K562 (cell line): ENCODE results near the gene CABLES1. TPM values are rescaled to one million over a fixed set of nuclear protein-coding genes. Genes with fewer than 3 reads are reported as not detected.
A peak's percentile ranks its signal among the peaks of the same experiment; 100 is the strongest.

Experiments
- ATAC-seq: fragments of 200-7000 bp; cut with Tn5 transposase; 3 replicates; pipeline ENCODE4 v1.9.1; 2020; ENCODE audit warnings: moderate library complexity
- BruUV-seq: library from RNA; stranded (reverse); fragments of 400-500 nt; replicated peaks from 2 replicates; lab custom pipeline; 2021; lab: Mats Ljungman, UMichigan
- CTCF ChIA-PET: fragments of 300-600 bp; formaldehyde crosslinking; extraction: SDS; loops from one replicate; lab custom pipeline; 2021; ENCODE audit warnings: low intra/inter-chr PET ratio; lab: Yijun Ruan, JAX
- POLR2A ChIA-PET: fragments of 300-600, 350-650 bp; sonication (Branson Sonifier 250); formaldehyde crosslinking; extraction: SDS; loops from one replicate; lab custom pipeline; 2021; ENCODE audit warnings: antibody characterized with exemption, inconsistent platforms; lab: Yijun Ruan, JAX
- DNase-seq, 4 experiments: peaks; one replicate each; pipeline versions ENCODE4 v3.0.0 to v3.0.0-alpha.2; 2011 to 2018; ENCODE audit warnings: low spot score in 3 of 4, mixed read lengths in 3 of 4; ENCODE audit errors: extremely low read depth in 1 of 4
- FAIRE-seq: peaks from 2 replicates; lab custom pipeline; 2011; peaks lifted over from hg19 to GRCh38; lab: Jason Lieb, UNC
- H2AFZ ChIP-seq: 2 replicates; pipeline ENCODE4 v1.6.0; 2011; ENCODE audit warnings: low read depth, low read length, control low read depth, inconsistent platforms
- H3K27ac ChIP-seq: fragments of 200-600 bp; 3 replicates; pipeline ENCODE4 v1.8.0; 2011; ENCODE audit warnings: low read depth, mild to moderate bottlenecking, control low read depth, inconsistent platforms, low read length, moderate library complexity, mixed read lengths; ENCODE audit errors: extremely low read depth
- H3K27me3 ChIP-seq, 2 experiments: fragments of 300-600 bp in 1 of 2; 2 replicates in 1 of 2; 3 replicates in 1 of 2; pipeline versions ENCODE4 v1.6.0 to v1.8.0; 2011; ENCODE audit warnings: inconsistent platforms in 2 of 2, low read length in 2 of 2, mild to moderate bottlenecking in 1 of 2, mixed read lengths in 1 of 2, moderate library complexity in 1 of 2; ENCODE audit not compliant: control insufficient read depth in 2 of 2, insufficient read depth in 2 of 2
- H3K36me3 ChIP-seq: fragments of 300-600 bp; 3 replicates; pipeline ENCODE4 v1.8.0; 2011; ENCODE audit warnings: mild to moderate bottlenecking, low read length, inconsistent platforms; ENCODE audit not compliant: control insufficient read depth, insufficient read depth
- H3K4me1 ChIP-seq, 2 experiments: fragments of 200-600 bp in 1 of 2; replicated peaks in 1 of 2; 2 replicates in 1 of 2; 3 replicates in 1 of 2; pipeline versions ENCODE4 v1.5.1 to v1.8.0; 2011; ENCODE audit warnings: inconsistent platforms in 2 of 2, low read length in 2 of 2, mild to moderate bottlenecking in 1 of 2, mixed read lengths in 1 of 2, moderate library complexity in 1 of 2; ENCODE audit not compliant: control insufficient read depth in 2 of 2, insufficient read depth in 2 of 2
- H3K4me2 ChIP-seq: 2 replicates; pipeline ENCODE4 v1.6.1; 2011; ENCODE audit warnings: low read length, control low read depth, inconsistent platforms, mixed read lengths; ENCODE audit not compliant: insufficient read depth
- H3K4me3 ChIP-seq: fragments of 200-600 bp; sonication (generic), shearing (Covaris generic); 2 replicates; pipeline ENCODE4 v1.5.1; 2016; ENCODE audit warnings: control low read depth, inconsistent platforms
- H3K79me2 ChIP-seq: fragments of 200-600 bp; 3 replicates; pipeline ENCODE4 v1.8.0; 2011; ENCODE audit warnings: low read length, inconsistent platforms; ENCODE audit not compliant: control insufficient read depth, insufficient read depth
- H3K9ac ChIP-seq, 2 experiments: 2 replicates each; pipeline versions ENCODE4 v1.6.0 to v1.6.1; 2011; ENCODE audit warnings: low read depth in 2 of 2, low read length in 2 of 2, control low read depth in 1 of 2, inconsistent platforms in 1 of 2, mild to moderate bottlenecking in 1 of 2, mixed read lengths in 1 of 2; ENCODE audit not compliant: insufficient read depth in 1 of 2
- H3K9me1 ChIP-seq: one replicate; pipeline ENCODE4 v1.6.0; 2011; ENCODE audit warnings: inconsistent platforms, mild to moderate bottlenecking, low read length, moderate library complexity; ENCODE audit not compliant: control insufficient read depth, insufficient read depth
- H3K9me3 ChIP-seq: replicated peaks from 2 replicates; pipeline ENCODE4 v1.5.1; 2011; ENCODE audit warnings: low read depth, low read length, inconsistent platforms; ENCODE audit not compliant: control insufficient read depth, insufficient read depth
- H4K20me1 ChIP-seq: replicated peaks from 2 replicates; pipeline ENCODE4 v1.6.1; 2011; ENCODE audit warnings: low read length, inconsistent platforms, mixed read lengths; ENCODE audit not compliant: control insufficient read depth, insufficient read depth
- CEBPB ChIP-seq: fragments of 450-650 bp; IDR thresholded peaks from 2 replicates; pipeline ENCODE4 v1.6.1; 2016; ENCODE audit warnings: missing genetic modification characterization, missing compliant biosample characterization
- HINFP ChIP-seq: fragments of 450-650 bp; conservative IDR thresholded peaks from 2 replicates; pipeline ENCODE4 v1.6.1; 2016; ENCODE audit warnings: missing genetic modification characterization, low read depth, mild to moderate bottlenecking, control low read depth, missing compliant biosample characterization
- MECOM ChIP-seq: fragments of 250-450 bp; sonication (Bioruptor Pico); IDR thresholded peaks from 2 replicates; pipeline ENCODE4 v1.8.0; 2022; ENCODE audit warnings: inconsistent platforms
- WGBS: fragments of 100-300 bp; shearing (Covaris generic); methylation state at CpG from one replicate; pipeline ENCODE4 v1.1.6; 2016; ENCODE audit warnings: low coverage, mixed read lengths; ENCODE audit not compliant: insufficient coverage; ENCODE audit errors: missing lambda C conversion rate; 5-methylcytosine and 5-hydroxymethylcytosine counted together
- in situ Hi-C: fragments of 300-500 bp; cut with MboI; formaldehyde crosslinking; loops from 4 replicates; pipeline ENCODE4 v1.15.0; 2018; ENCODE audit warnings: inconsistent platforms, mixed read lengths
- intact Hi-C: fragments of 100-400 bp; cut with micrococcal nuclease; formaldehyde crosslinking; loops from 2 replicates; pipeline ENCODE4 v1.14.2; 2022
- polyA plus RNA-seq, 8 experiments: library from polyadenylated mRNA; depleted of rRNA in 4 of 8; stranded (reverse) in 5 of 8; unstranded in 3 of 8; fragments of >200 nt; fragmentation: Nextera tagmentation in 2 of 8; fragmentation: Illumina TruSeq in 1 of 8; extraction: Ambion mirVana in 2 of 8; extraction: Trizol in 1 of 8; gene quantifications; 2 replicates each; pipeline versions ENCODE4 v1.2.1 to v1.2.3, GENCODE V29; 2011 to 2014; ENCODE audit warnings: inconsistent platforms in 1 of 8, missing spikeins in 1 of 8
- total RNA-seq, 7 experiments: library from RNA; depleted of rRNA in 6 of 7; stranded (reverse); fragments of >200 nt in 6 of 7; fragmentation: Illumina TruSeq in 2 of 7; extraction: Trizol in 2 of 7; gene quantifications; 2 replicates each; pipeline versions ENCODE4 v1.2.1 to v1.2.3, GENCODE V29; 2011 to 2021; ENCODE audit warnings: low replicate concordance in 1 of 7

Gene CABLES1
- total and polyA plus RNA-seq, 9 of the 15 experiments (the other 6 are each of a cell fraction or from before 2014, with no cell fraction given): 0.04 to 0.10 (median 0.06) TPM; not detected in 3

DNA sequence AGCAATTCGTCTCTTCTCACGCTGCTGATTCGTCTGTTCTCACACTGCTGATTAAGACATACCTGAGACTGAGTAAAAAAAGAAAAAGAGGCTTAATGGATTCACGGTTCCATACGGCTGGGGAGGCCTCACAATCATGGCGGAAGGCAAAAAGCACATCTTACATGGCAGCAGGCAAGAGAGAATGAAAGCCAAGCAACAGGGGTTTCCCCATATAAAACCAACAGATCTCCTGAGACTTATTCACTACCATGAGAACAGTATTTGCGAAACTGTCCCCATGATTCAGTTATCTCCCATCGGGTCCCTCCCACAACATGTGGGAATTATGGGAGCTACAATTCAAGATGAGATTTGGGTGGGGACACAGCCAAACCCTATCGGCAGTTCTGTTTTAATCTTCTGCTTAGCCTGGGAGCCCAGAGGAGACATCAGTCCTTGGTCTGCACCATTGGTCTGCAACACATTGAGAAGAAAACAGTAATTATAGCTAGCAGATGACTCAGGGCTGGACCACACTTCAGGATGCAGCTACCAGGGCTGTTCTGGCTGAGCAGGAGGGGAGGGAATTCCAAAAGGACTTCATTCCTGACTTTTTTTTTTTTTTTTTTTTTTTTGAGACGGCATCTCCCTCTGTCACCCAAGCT is 69.4 kb downstream of the CABLES1 start:
- BruUV-seq: no TSS peak
- no peaks in the 10 kb centered on the region for H3K9me3 ChIP-seq
- H4K20me1 ChIP-seq: 0 out of 2 replicates have a peak, but pooled peaks cover 3% of the 10 kb centered on the region
- no peaks in the 10 kb centered on the region for H3K4me1 ChIP-seq
- no peak overlapping the region for H3K27ac ChIP-seq
- no peaks in the 10 kb centered on the region for H3K9me1 ChIP-seq
- no peak for DNase-seq
- 4% methylated on average over 10 of the region's 10 CpGs for WGBS
- no peak for FAIRE-seq
- no peak overlapping the region for H3K4me2 ChIP-seq
- H3K36me3 ChIP-seq: no peaks in the 10 kb centered on the region
- ChIA-PET CTCF (no interaction called here), POLR2A (interaction anchor here (1.0 kb wide), 1 partner anchor 10 kb away, joined by 3 read pairs; no protein-coding TSS in a partner anchor)
- H3K27me3 ChIP-seq: peaks cover 35 to 69% of the 10 kb centered on the region in 2 experiments
- no peak for ATAC-seq
- in situ Hi-C loops: no loop called here
- no peaks in the 10 kb centered on the region for H3K79me2 ChIP-seq
- TF ChIP-seq HINFP: no peak
- TF ChIP-seq CEBPB: 0 out of 2 replicates have a peak, but pooled peaks have one; percentile 11
- no peak for TF ChIP-seq MECOM
- H3K9ac ChIP-seq: no peak overlapping the region
- H3K4me3 ChIP-seq: no peak overlapping the region
- H2AFZ ChIP-seq: no peak overlapping the region
- intact Hi-C loops: loop anchor here (5.0 kb wide), 1 partner anchor 72 kb away; no protein-coding TSS in a partner anchor
